Neural progenitor cell (in vitro differentiated cells): Measurements from ENCODE around the gene SNX22. TPM values are rescaled to one million over a fixed set of nuclear protein-coding genes. Genes with fewer than 3 reads are reported as not detected.
A peak's percentile ranks its signal among the peaks of the same experiment; 100 is the strongest.

Experiments used
- DNase-seq: peaks from one replicate; pipeline ENCODE4 v3.0.0-alpha.2; 2016; ENCODE audit warnings: low spot score
- H2AFZ ChIP-seq: fragments of 200-600 bp; sonication (generic); replicated peaks from 2 replicates; pipeline ENCODE4 v1.6.1; 2016; ENCODE audit warnings: antibody characterized with exemption
- H3F3A ChIP-seq: fragments of 200-600 bp; sonication (generic); 2 replicates; pipeline ENCODE4 v1.6.1; 2016; ENCODE audit warnings: antibody characterized with exemption, low read depth
- H3K27ac ChIP-seq: fragments of 200-600 bp; sonication (generic); 2 replicates; pipeline ENCODE4 v1.5.1; 2016; ENCODE audit warnings: mild to moderate bottlenecking
- H3K27me3 ChIP-seq: fragments of 200-600 bp; sonication (generic); 2 replicates; pipeline ENCODE4 v1.6.1; 2016; ENCODE audit warnings: mild to moderate bottlenecking, moderate library complexity
- H3K36me3 ChIP-seq: fragments of 200-600 bp; sonication (generic); 2 replicates; pipeline ENCODE4 v1.5.1; 2016
- H3K4me1 ChIP-seq: fragments of 200-600 bp; sonication (generic); 2 replicates; pipeline ENCODE4 v1.6.1; 2016; ENCODE audit warnings: mixed run types
- H3K4me2 ChIP-seq: fragments of 200-600 bp; sonication (generic); 2 replicates; pipeline ENCODE4 v1.6.1; 2016
- H3K4me3 ChIP-seq: fragments of 200-600 bp; sonication (generic); 2 replicates; pipeline ENCODE4 v1.5.1; 2016
- H3K79me2 ChIP-seq: fragments of 200-600 bp; sonication (generic); 2 replicates; pipeline ENCODE4 v1.6.1; 2016; ENCODE audit warnings: low read depth
- H3K9ac ChIP-seq: fragments of 200-600 bp; sonication (generic); 2 replicates; pipeline ENCODE4 v1.6.1; 2016
- H3K9me3 ChIP-seq: fragments of 200-600 bp; sonication (generic); 2 replicates; pipeline ENCODE4 v1.5.1; 2016; ENCODE audit warnings: low read depth
- H4K20me1 ChIP-seq: fragments of 200-600 bp; sonication (generic); 2 replicates; pipeline ENCODE4 v1.6.1; 2016; ENCODE audit warnings: low read depth
- H3K27ac Mint-ChIP-seq: 3 replicates; pipeline ENCODE4 v1.8.0; 2021; ENCODE audit warnings: mixed read lengths
- H3K27me3 Mint-ChIP-seq: 2 replicates; pipeline ENCODE4 v1.8.0; 2022; ENCODE audit warnings: low read depth, mild to moderate bottlenecking, inconsistent platforms, moderate library complexity, mixed read lengths; ENCODE audit not compliant: insufficient read depth
- H3K36me3 Mint-ChIP-seq: 3 replicates; pipeline ENCODE4 v1.8.0; 2021; ENCODE audit warnings: mixed read lengths
- H3K4me1 Mint-ChIP-seq: 3 replicates; pipeline ENCODE4 v1.8.0; 2021; ENCODE audit warnings: mixed read lengths
- H3K4me3 Mint-ChIP-seq: 3 replicates; pipeline ENCODE4 v1.8.0; 2021; ENCODE audit warnings: mild to moderate bottlenecking, moderate library complexity, mixed read lengths
- H3K9me3 Mint-ChIP-seq: 3 replicates; pipeline ENCODE4 v1.8.0; 2020; ENCODE audit warnings: mixed read lengths
- EZH2 ChIP-seq: fragments of 200-600 bp; sonication (generic); IDR thresholded peaks from 2 replicates; pipeline ENCODE4 v1.6.1; 2017; ENCODE audit warnings: antibody characterized with exemption, mild to moderate bottlenecking, moderate library complexity
- EZH2phosphoT487 ChIP-seq: fragments of 200-600 bp; sonication (generic); IDR thresholded peaks from 2 replicates; pipeline ENCODE4 v1.6.1; 2017; ENCODE audit warnings: antibody characterized with exemption
- total RNA-seq: library from RNA; depleted of rRNA; stranded (reverse); fragments of >200 nt; gene quantifications from 2 replicates; pipeline ENCODE4 v1.2.3, GENCODE V29; 2015; ENCODE audit warnings: low replicate concordance
- TF ChIP-seq, protein P1 (sequence below): fragments of 200-600 bp; sonication (generic); IDR thresholded peaks from 2 replicates; pipeline ENCODE4 v1.5.1; 2017; ENCODE audit warnings: antibody characterized with exemption, mild to moderate bottlenecking

Gene SNX22
- total RNA-seq, 1 donor from 2014 or later = 4.0 TPM

DNA sequence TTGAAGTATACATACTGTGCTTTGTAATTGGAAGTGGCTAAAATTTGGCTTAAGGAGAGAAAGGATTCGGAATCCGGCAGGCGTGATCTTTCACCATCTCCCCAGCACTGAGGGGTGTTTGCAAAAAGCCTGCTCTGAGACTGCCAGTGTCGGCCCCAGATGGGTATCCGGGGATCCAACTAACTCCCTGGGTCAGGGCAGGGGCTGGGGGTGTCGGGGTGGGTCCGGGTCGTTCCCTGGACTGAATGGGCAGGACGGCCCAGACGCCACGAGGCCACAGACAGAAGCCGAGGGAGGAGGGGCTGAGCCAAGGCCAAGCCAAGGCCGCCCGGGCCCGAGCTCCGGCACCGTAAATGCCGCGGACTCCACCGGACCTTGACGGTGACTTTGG lies 10.9 kb downstream of the SNX22 start:
- peaks cover 27% of the 10 kb centered on the region for H3K36me3 Mint-ChIP-seq
- H3K9me3 Mint-ChIP-seq = no peaks in the 10 kb centered on the region
- H3K27ac Mint-ChIP-seq = peak overlapping the region; percentile 43
- H4K20me1 ChIP-seq = peaks cover 5% of the 10 kb centered on the region
- peak overlapping the region; percentile 65 for H3K9ac ChIP-seq
- H3K9me3 ChIP-seq = no peaks in the 10 kb centered on the region
- H3K36me3 ChIP-seq = no peaks in the 10 kb centered on the region
- peaks cover 23% of the 10 kb centered on the region for H3K4me1 Mint-ChIP-seq
- TF ChIP-seq, protein P1, sequence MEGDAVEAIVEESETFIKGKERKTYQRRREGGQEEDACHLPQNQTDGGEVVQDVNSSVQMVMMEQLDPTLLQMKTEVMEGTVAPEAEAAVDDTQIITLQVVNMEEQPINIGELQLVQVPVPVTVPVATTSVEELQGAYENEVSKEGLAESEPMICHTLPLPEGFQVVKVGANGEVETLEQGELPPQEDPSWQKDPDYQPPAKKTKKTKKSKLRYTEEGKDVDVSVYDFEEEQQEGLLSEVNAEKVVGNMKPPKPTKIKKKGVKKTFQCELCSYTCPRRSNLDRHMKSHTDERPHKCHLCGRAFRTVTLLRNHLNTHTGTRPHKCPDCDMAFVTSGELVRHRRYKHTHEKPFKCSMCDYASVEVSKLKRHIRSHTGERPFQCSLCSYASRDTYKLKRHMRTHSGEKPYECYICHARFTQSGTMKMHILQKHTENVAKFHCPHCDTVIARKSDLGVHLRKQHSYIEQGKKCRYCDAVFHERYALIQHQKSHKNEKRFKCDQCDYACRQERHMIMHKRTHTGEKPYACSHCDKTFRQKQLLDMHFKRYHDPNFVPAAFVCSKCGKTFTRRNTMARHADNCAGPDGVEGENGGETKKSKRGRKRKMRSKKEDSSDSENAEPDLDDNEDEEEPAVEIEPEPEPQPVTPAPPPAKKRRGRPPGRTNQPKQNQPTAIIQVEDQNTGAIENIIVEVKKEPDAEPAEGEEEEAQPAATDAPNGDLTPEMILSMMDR = no peak
- TF ChIP-seq EZH2phosphoT487 (no peak), EZH2 (no peak)
- peak overlapping the region; percentile 89 for H3K4me3 Mint-ChIP-seq
- H3K4me1 ChIP-seq = peaks cover 15% of the 10 kb centered on the region
- H3F3A ChIP-seq = peaks cover 19% of the 10 kb centered on the region
- no peaks in the 10 kb centered on the region for H3K27me3 Mint-ChIP-seq
- H3K27me3 ChIP-seq = no peaks in the 10 kb centered on the region
- peak overlapping the region; percentile 96 for H3K4me2 ChIP-seq
- no peak for DNase-seq
- H3K4me3 ChIP-seq = peak overlapping the region; percentile 77
- peak overlapping the region; percentile 32 for H2AFZ ChIP-seq
- H3K27ac ChIP-seq = no peak overlapping the region
- peaks cover 17% of the 10 kb centered on the region for H3K79me2 ChIP-seq

DNA sequence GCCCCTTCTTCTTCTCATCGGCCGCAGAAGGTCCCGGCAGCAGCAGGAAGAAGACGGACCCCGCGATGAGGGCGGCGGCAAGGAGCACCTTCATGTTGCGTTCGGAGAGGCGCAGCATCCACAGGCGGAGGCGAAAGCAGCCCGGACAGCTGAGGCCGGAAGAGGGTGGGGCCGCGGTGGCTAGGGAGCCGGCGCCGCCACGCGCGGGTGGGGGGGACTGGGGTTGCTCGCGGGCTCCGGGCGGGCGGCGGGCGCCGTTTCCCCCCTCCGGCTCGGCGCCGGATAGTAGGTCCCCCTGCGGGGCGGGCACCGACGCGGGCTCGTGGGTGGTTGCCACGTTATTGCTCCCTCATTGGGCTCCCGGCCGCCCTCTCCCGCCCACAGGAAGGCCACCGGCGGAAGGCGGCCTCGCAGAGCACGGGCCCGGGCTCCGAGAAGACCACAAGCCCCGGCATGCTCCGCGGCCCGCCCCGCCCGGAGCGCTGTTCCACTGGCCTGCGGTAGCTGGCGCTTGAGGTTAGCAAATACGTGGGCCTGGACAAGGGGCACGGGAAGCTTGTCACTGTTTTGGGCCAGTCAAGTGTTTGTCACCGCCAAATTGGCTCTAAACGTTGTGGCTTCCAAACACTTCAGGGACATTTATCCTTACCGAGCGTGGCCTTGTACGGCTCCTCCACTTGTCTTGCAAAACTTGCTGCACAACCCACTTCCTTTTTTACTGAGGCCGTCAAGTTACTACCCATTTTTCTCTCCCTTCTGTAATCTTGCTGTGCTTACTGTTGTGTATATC lies 11.5 kb downstream of the SNX22 start, which contains the start of gene PPIB:
Gene PPIB, minus strand, starts transcription at position 154 of the 790 bp plus-strand sequence. Its CDS starts 36 bp downstream, at position 118.
- Mint-ChIP-seq H3K27ac (peak within 1 kb of the TSS; percentile 43), H3K36me3 (peaks cover 23% of the 10 kb centered on the region), H3K4me1 (peaks cover 23% of the 10 kb centered on the region), H3K27me3 (no peaks in the 10 kb centered on the region), H3K4me3 (peak within 1 kb of the TSS; percentile 89), H3K9me3 (no peaks in the 10 kb centered on the region)
- DNase-seq = peak; percentile 96
- Histone ChIP-seq H2AFZ (peak within 1 kb of the TSS; percentile 65), H3F3A (peaks cover 19% of the 10 kb centered on the region), H3K79me2 (peaks cover 17% of the 10 kb centered on the region), H3K27ac (no peak within 1 kb of the TSS), H3K27me3 (no peaks in the 10 kb centered on the region), H3K36me3 (no peaks in the 10 kb centered on the region), H3K4me2 (peak within 1 kb of the TSS; percentile 96), H3K4me1 (peaks cover 15% of the 10 kb centered on the region), H3K4me3 (peak within 1 kb of the TSS; percentile 77), H3K9me3 (no peaks in the 10 kb centered on the region), H4K20me1 (peaks cover 5% of the 10 kb centered on the region), H3K9ac (peak within 1 kb of the TSS; percentile 65)
- TF ChIP-seq, protein P1 = peak; percentile 61
- TF ChIP-seq EZH2 = no peak

DNA sequence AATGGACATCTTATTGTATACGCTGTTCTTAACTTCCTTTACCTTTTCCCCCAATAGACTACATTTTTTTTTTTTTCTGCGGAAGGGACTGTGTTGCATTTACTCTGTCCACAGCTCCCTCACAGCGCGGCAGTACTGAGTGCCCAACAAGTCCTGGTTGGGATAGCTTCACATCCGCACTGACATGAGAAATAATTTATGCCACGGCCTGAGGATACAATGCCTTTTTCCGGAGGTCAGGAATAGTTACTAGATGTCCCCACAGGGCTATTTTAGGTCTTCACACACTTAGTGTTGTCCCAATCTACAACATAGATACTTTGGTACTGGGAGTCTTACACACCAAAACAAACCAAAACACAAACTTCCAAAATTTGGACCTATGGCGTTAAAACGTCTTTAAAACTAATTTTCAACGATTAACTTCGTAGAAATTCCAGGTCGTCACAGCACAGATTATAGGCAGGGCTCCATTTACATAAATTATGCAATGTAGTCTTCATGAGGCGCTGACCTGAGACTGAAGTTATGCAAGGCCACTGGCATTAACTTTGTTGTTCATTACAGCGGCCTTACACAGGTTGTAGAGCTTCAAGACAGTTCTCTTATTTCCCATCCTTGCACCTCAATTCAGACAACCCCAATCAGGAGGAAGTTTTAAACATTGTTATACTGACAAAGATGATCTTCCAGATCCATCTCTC lies 12.3 kb downstream of the SNX22 start:
- no peak for TF ChIP-seq EZH2
- no peak for TF ChIP-seq EZH2phosphoT487
- TF ChIP-seq, protein P1 = no peak
- Histone ChIP-seq H3K79me2 (peaks cover 17% of the 10 kb centered on the region), H3K9me3 (no peaks in the 10 kb centered on the region), H3K4me3 (peak overlapping the region; percentile 77), H2AFZ (peak overlapping the region; percentile 65), H3K4me1 (peaks cover 15% of the 10 kb centered on the region), H3K27me3 (no peaks in the 10 kb centered on the region), H3F3A (peaks cover 19% of the 10 kb centered on the region), H3K4me2 (peak overlapping the region; percentile 62), H3K27ac (no peak overlapping the region), H3K36me3 (no peaks in the 10 kb centered on the region), H4K20me1 (peaks cover 5% of the 10 kb centered on the region), H3K9ac (no peak overlapping the region)
- H3K27me3 Mint-ChIP-seq = no peaks in the 10 kb centered on the region
- peak overlapping the region; percentile 79 for H3K4me3 Mint-ChIP-seq
- peak overlapping the region; percentile 2 for H3K27ac Mint-ChIP-seq
- DNase-seq = no peak
- no peaks in the 10 kb centered on the region for H3K9me3 Mint-ChIP-seq
- H3K36me3 Mint-ChIP-seq = peaks cover 18% of the 10 kb centered on the region
- H3K4me1 Mint-ChIP-seq = peaks cover 20% of the 10 kb centered on the region
